SH-SY5Y (cell line): ENCODE data around the gene NUCB1.

Experiments
- GATA2 ChIP-seq: IDR thresholded peaks from 2 replicates; pipeline ENCODE4 v1.6.1; 2011; ENCODE audit warnings: mild to moderate bottlenecking, low read depth, low read length
- GATA3 ChIP-seq: IDR thresholded peaks from 2 replicates; pipeline ENCODE4 v1.6.1; 2011; ENCODE audit warnings: low read depth, mild to moderate bottlenecking, low read length, moderate library complexity

- TF ChIP-seq GATA2 (no peak), GATA3 (no peak)
Measured at GRCh38 chr19:48866692-48867091, 33.4 kb upstream of the NUCB1 start.
